Measurements from ENCODE around the gene FSTL1.
A peak's percentile ranks its signal among the peaks of the same experiment; 100 is the strongest.

Gene FSTL1

GRCh38 chr3:120348065-120348990 lies 102.5 kb downstream of the FSTL1 start:
- no peak for TF ChIP-seq ZNF670 (tag by site-specific recombination; IDR thresholded peaks at IDR 0.05; ENCODE audit: low read depth)
- TF ChIP-seq ZNF18 (tag by site-specific recombination; IDR thresholded peaks at IDR 0.05), result no peak
- TF ChIP-seq ZXDB (tag by site-specific recombination; IDR thresholded peaks at IDR 0.05), result 0 out of 2 replicates have a peak, but pooled peaks have one; percentile 7
- TF ChIP-seq ZBTB1 (tag by site-specific recombination; IDR thresholded peaks at IDR 0.05), result no peak
- peak; percentile 71 for TF ChIP-seq KLF1 (tag by site-specific recombination; IDR thresholded peaks at IDR 0.05)
- TF ChIP-seq HOXA7 (CRISPR knock-in tag; IDR thresholded peaks at IDR 0.05; ENCODE audit: borderline replicate concordance), result no peak
- no peak for TF ChIP-seq ZBTB48 (tag by site-specific recombination; IDR thresholded peaks at IDR 0.05)
- POLR2A ChIA-PET, result interaction anchor here (1.3 to 2.0 kb wide), 4 partner anchors 12 to 254 kb away, joined by 4 to 13 read pairs (median 8); partner anchors contain the start of gene GSK3B
- Histone ChIP-seq H3K27ac (ENCODE audit: extremely low read depth, low read depth, low read length) (peak overlapping the region; percentile 82), H3K36me3 (ENCODE audit: control insufficient read depth in 2 of 2, insufficient read depth in 1 of 2, low read length in 2 of 2) (peaks cover 0 to 16% of the 10 kb centered on the region in 2 experiments; a peak in 1 of 3 replicates), H3K4me1 (ENCODE audit: control insufficient read depth, insufficient read depth, low read length) (peaks cover 12% of the 10 kb centered on the region), H3K4me3 (ENCODE audit: low read depth, low read length) (peak overlapping the region; percentile 91), H3K9me3 (ENCODE audit: control insufficient read depth, insufficient read depth, low read depth, low read length) (no peaks in the 10 kb centered on the region)
- CTCF ChIA-PET, result interaction anchor here (0.5 to 1.2 kb wide), 7 partner anchors 11 to 69 kb away, joined by 3 to 7 read pairs (median 3); no protein-coding TSS in a partner anchor

- CTCF ChIA-PET, result interaction anchor here (2.4 kb wide), 1 partner anchor 73 kb away, joined by 7 read pairs; no protein-coding TSS in a partner anchor
- POLR2A ChIA-PET, result no interaction called here
- Histone ChIP-seq H3K4me1 (ENCODE audit: control insufficient read depth, insufficient read depth, low read length) (peaks cover 5% of the 10 kb centered on the region; the same call in 1 of the 2 replicates), H3K27ac (ENCODE audit: extremely low read depth, low read depth, low read length) (no peak overlapping the region), H3K36me3 (ENCODE audit: control insufficient read depth in 2 of 2, insufficient read depth in 1 of 2, low read length in 2 of 2) (peaks cover 0 to 36% of the 10 kb centered on the region in 2 experiments; a peak in 1 of 3 replicates), H3K9me3 (ENCODE audit: control insufficient read depth, insufficient read depth, low read depth, low read length) (no peaks in the 10 kb centered on the region), H3K4me3 (ENCODE audit: low read depth, low read length) (no peak overlapping the region)
- TF ChIP-seq ZNF146 (tag by site-specific recombination; IDR thresholded peaks at IDR 0.05), result no peak
- TF ChIP-seq OSR2 (tag by site-specific recombination; IDR thresholded peaks at IDR 0.05), result peak; percentile 36; the same call in 1 of the 2 replicates
- TF ChIP-seq HOXD13 (CRISPR knock-in tag; IDR thresholded peaks at IDR 0.05; ENCODE audit: borderline replicate concordance), result no peak
- no peak for TF ChIP-seq ZFHX2 (tag by site-specific recombination; conservative IDR thresholded peaks at IDR 0.05)
- TF ChIP-seq TCF7L2 (IDR thresholded peaks at IDR 0.05; ENCODE audit: borderline replicate concordance, low read depth, low read length), result peak; percentile 38; the same call in 1 of the 2 replicates
- TF ChIP-seq BCL11A (tag by site-specific recombination; IDR thresholded peaks at IDR 0.05; ENCODE audit: low read depth), result no peak
Measured at GRCh38 chr3:120344349-120344748, 106.4 kb downstream of the FSTL1 start.
